ENCODE measurements around the gene TAF6.

Gene TAF6

DNA sequence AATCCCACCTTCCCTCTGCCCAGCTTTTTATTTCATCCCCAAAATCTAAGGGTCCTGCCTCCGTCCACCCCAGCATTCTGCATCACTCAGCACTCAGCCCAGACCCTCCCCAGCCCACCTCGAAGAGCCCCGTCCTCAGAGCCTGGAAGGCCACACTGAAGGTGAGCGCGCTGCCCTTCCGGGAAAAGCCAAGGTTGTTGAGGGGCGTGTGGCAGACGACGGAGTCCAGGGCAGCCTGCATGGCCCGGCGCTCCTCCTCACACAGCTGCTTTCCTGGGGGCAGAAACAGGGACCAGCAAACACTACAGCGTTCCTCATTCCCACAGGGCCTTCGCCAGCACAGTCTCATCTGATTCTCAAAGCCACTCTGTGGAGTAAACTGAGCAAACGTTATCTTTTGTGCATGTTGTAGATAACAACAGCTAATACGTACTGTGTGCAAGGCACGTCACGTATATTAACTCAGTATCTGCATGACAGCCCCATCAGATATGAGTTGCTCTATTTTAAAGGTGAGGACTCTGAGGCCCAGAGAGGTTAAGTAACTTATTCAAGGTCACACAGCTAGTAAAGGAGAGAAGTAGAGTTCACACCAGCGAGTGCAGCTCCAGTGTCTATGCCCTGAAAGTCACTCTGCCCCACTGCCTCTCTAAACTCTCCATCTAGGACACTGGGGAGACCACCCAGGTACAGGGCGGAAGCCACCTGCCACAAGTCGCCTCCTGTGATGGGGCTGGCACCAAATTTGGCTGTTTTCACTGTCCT is 36.6 kb upstream of the TAF6 start:
- TF ChIP-seq REST (IDR thresholded peaks at IDR 0.05; ENCODE audit: low read depth) (no peak), YY1 (IDR thresholded peaks at IDR 0.05; ENCODE audit: low read depth) (no peak), RAD21 (IDR thresholded peaks at IDR 0.05; ENCODE audit: low read depth) (no peak), EGR1 (IDR thresholded peaks at IDR 0.05) (no peak), TAF1 (IDR thresholded peaks at IDR 0.05; ENCODE audit: low read depth) (no peak), FOXM1 (IDR thresholded peaks at IDR 0.05; ENCODE audit: borderline replicate concordance, low read depth) (no peak), TEAD4 (IDR thresholded peaks at IDR 0.05) (no peak), EP300 (IDR thresholded peaks at IDR 0.05; ENCODE audit: borderline replicate concordance) (no peak), CREB1 (IDR thresholded peaks at IDR 0.05; ENCODE audit: low read depth) (no peak), NFIC (IDR thresholded peaks at IDR 0.05) (no peak), ZBTB7A (IDR thresholded peaks at IDR 0.05; ENCODE audit: low read depth) (no peak)
- TF ChIP-seq, protein P1, sequence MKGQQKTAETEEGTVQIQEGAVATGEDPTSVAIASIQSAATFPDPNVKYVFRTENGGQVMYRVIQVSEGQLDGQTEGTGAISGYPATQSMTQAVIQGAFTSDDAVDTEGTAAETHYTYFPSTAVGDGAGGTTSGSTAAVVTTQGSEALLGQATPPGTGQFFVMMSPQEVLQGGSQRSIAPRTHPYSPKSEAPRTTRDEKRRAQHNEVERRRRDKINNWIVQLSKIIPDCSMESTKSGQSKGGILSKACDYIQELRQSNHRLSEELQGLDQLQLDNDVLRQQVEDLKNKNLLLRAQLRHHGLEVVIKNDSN (IDR thresholded peaks at IDR 0.05) = no peak
- TF ChIP-seq, protein P2, sequence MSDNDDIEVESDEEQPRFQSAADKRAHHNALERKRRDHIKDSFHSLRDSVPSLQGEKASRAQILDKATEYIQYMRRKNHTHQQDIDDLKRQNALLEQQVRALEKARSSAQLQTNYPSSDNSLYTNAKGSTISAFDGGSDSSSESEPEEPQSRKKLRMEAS (IDR thresholded peaks at IDR 0.05) = no peak

- TF ChIP-seq FOXM1 (IDR thresholded peaks at IDR 0.05; ENCODE audit: borderline replicate concordance, low read depth) (no peak), EGR1 (IDR thresholded peaks at IDR 0.05) (no peak), TCF12 (IDR thresholded peaks at IDR 0.05; ENCODE audit: low read depth) (no peak), RAD21 (IDR thresholded peaks at IDR 0.05; ENCODE audit: low read depth) (no peak), TAF1 (IDR thresholded peaks at IDR 0.05; ENCODE audit: low read depth) (no peak), TEAD4 (IDR thresholded peaks at IDR 0.05) (no peak), CREB1 (IDR thresholded peaks at IDR 0.05; ENCODE audit: low read depth) (no peak), EP300 (IDR thresholded peaks at IDR 0.05; ENCODE audit: borderline replicate concordance) (no peak), CEBPB (IDR thresholded peaks at IDR 0.05) (no peak)
- TF ChIP-seq, protein P1 (IDR thresholded peaks at IDR 0.05) = no peak
Measured at GRCh38 chr7:100154651-100155491, 35.7 kb upstream of the TAF6 start.

GRCh38 chr7:100153708-100154535 is 34.8 kb upstream of the TAF6 start:
- TF ChIP-seq EP300 (IDR thresholded peaks at IDR 0.05; ENCODE audit: borderline replicate concordance) (no peak), REST (IDR thresholded peaks at IDR 0.05; ENCODE audit: low read depth) (no peak), ZBTB7A (IDR thresholded peaks at IDR 0.05; ENCODE audit: low read depth) (no peak), EGR1 (IDR thresholded peaks at IDR 0.05) (no peak), TCF12 (IDR thresholded peaks at IDR 0.05; ENCODE audit: low read depth) (no peak), TEAD4 (IDR thresholded peaks at IDR 0.05) (no peak)

GRCh38 chr7:100152937-100153666 is 33.9 kb upstream of the TAF6 start:
- TF ChIP-seq CREB1 (IDR thresholded peaks at IDR 0.05; ENCODE audit: low read depth) (no peak), FOXM1 (IDR thresholded peaks at IDR 0.05; ENCODE audit: borderline replicate concordance, low read depth) (no peak), EP300 (IDR thresholded peaks at IDR 0.05; ENCODE audit: borderline replicate concordance) (no peak), EGR1 (IDR thresholded peaks at IDR 0.05) (no peak), CEBPB (IDR thresholded peaks at IDR 0.05) (no peak), YY1 (IDR thresholded peaks at IDR 0.05; ENCODE audit: low read depth) (no peak), RAD21 (IDR thresholded peaks at IDR 0.05; ENCODE audit: low read depth) (no peak), TCF12 (IDR thresholded peaks at IDR 0.05; ENCODE audit: low read depth) (no peak), REST (IDR thresholded peaks at IDR 0.05; ENCODE audit: low read depth) (no peak), TAF1 (IDR thresholded peaks at IDR 0.05; ENCODE audit: low read depth) (no peak), NFIC (IDR thresholded peaks at IDR 0.05) (no peak), TEAD4 (IDR thresholded peaks at IDR 0.05) (no peak), ZBTB7A (IDR thresholded peaks at IDR 0.05; ENCODE audit: low read depth) (no peak)
- TF ChIP-seq, protein P1 (IDR thresholded peaks at IDR 0.05) = no peak
- TF ChIP-seq, protein P2 (IDR thresholded peaks at IDR 0.05) = no peak
